Activated T-helper 9 cell treated with anti-CD3 and anti-CD28 coated beads, Interleukin-2, amount 50 U/mL, for 16 hours (primary cell): Measurements from ENCODE around the gene GMDS.

Experiments used
- DNase-seq: peaks from one replicate; pipeline ENCODE4 v3.0.0-alpha.2; 2020; ENCODE audit warnings: low read depth

GMDS gene

DNA sequence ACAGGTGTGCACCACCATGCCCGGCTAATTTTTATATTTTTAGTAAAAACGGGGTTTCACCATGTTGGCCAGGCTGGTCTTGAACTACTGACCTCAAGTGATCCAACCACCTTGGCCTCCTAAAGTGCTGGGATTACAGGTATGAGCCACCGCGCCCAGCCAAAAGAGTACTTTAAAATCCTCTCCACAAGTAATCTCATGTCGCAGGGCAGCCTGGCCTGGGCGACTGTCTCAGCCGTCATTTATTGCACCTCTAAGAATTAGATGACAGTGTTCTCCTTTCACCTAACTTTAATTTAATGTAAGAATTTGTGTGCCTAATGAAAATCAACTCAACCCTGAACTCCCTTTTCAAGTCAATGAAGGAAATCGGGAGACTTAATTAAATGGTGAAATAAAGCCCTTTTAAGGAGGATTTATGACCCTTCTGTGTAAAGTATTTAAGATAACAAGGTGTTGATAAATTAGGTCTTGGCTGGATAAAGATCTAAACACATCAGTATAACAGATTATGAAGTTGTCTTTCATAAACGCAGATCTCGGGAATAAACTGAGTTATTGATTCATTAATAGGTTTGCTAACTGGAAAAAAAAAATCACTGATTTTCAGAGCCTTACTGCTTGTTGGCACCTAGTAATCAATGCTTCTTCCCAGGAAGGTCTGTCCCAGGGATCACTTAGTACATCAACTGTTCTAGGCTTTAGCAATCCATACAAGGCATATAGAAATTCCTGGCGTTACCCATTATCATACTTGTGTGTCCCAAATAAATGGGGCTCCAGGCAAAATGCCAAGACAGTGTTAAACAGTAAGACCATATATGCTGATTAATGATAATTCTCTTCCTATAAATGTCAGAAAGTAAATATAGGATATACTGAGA, 209.3 kb downstream of the GMDS start:
- no peak for DNase-seq

DNA sequence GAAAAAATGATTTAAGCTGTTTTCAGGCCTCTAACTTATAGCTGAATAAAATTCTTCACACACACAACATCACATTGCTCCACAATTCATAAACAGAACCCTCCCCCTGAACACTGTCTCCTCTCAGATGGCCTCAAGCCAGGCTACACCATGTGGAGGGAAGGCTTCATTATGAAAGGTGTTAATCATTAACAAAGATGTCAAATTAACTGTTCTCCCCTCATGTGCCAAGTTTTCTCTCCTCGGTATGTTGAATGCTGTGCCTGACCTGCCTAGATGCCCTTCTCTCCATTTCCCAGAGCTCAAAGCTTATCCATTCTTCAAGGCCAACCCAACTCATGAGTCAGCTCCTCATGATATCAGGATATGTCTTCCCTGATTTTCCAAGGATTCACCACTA, 210.4 kb downstream of the GMDS start:
- DNase-seq: no peak

DNA sequence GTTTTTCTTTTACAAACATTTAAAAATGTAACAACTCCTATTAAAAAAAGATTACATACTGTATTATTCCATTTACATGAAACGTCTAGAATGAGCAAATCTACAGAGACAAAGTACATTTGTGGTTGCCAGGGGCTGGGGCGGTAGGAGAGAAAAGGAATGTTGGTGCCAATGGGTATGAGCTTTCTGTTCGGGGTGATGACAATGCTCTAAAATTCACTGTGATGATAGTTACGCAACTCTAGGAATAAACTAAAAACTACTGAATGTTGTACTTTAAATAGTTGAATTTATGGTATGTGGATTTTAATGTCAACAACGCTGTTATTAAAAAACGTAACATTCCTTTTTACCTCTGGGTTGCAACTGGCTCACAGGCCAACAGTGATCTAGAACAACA, 211.1 kb downstream of the GMDS start:
- DNase-seq: no peak

DNA sequence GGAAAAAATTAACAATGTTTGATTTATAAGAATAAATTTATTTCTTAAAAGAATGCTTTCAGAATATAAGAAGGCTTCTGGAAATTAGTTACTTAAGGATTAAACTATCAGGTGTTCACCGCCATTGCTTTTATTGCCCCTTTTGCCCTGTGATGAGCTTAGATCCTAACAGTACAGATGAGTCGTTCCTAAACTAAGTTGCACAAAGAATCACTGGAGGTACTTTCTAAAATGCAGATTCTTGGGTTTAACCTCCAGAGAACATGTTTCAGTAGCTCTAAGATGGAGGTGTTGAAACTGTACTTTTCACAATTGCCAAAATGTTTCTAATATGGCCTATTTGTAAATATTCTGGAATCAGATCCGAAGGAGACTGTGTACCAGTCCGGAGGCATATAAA, 211.9 kb downstream of the GMDS start:
- DNase-seq: no peak

DNA sequence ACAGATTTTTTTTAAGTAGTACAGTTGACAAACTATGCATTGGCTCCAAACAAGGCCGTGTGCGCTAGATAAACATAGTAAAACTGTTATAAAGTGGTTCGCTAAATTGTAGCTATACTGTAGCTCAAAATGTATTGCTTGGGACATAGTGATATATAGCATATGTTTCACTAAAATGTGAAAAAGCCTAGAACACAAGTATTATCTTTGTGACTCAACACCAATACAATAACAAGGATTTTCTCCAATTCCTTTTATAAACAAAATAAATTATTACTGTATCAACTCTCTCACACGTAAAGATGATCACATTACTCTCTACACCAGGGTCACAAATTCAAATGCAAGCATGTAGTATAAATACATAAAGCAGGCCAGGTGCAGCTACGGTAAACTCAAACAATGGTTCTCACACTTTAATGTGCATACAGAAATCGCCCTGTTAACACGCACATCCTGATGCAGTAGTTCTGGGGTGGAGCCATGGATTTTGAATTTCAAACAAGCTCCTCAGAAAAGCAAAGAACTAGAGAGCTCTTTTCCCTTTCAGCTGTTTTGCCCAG, 214.6 kb downstream of the GMDS start:
- DNase-seq: no peak

DNA sequence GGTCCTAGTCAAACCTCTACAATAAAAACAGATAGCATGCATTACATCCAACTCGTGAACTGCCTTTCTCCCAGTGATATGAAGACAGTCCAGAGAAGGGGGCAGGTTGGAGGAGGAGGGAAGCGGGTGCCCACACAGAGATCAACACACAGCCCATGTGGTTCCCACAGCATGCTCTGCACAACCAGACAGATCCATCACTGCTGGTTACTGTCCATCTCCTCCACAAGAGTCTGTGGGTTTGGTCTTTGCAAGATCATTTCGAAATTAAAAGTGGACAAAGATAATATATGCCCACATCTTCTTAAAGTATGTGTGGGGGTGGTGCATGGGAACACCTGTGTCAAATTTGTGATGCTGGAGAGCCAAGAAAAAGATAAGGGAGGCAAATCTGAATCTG, 215.5 kb downstream of the GMDS start:
- DNase-seq: no peak

DNA sequence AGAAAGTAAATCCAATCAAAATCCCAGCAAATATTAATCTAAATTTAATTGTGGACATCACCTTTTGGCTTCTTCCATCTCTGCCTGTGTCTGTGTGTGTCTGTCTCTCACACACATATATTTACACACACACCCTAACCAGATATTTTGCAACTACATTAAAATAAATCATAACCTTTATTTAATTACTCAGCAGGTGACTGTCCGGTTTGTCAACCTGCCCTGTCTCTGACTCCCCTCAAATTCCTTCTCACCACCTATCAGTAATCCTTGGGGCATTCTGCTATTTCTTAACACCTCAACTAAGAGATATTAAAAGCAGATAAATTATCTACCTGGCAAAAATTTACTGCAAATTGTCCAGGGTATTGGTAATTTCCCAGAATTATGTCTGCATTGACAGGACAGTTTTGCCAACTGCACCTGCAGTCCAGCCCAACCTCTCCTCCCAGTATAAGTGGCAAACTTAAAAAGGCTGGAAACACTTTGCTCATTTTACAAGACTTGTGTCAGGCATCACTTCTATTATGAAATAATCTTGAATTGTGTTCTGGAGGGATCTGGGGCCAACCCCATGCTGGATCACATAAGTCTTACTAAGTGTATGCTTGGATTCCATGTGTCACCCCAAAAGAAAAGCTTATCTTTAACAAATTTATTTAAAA, 216.1 kb downstream of the GMDS start:
- no peak for DNase-seq

DNA sequence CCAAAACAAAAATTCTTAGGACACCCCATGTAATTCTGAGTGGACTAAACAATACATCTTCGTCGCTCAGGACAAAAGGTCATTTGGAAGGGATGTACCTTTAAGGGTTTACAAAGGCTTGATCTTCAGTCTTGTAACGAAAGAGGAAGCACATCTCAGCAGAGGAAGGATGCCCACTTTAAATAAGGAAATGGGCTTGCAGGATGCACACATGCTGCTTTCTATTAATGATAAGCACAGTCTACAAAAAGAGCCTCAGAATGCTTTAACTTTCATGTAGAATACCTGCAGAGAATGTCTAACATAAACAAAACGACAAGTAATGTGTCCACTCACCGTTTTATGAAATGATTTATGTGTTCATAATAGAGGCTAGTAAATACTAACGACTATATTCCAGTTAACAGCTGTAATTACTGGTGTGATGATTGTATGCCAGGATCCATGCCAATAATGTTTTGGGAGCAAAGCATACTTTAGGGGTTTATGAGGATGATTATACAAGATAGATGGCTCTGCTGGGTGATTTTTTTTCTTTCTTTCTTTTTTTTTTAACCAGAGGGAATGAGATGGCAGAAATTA, 216.9 kb downstream of the GMDS start:
- no peak for DNase-seq

DNA sequence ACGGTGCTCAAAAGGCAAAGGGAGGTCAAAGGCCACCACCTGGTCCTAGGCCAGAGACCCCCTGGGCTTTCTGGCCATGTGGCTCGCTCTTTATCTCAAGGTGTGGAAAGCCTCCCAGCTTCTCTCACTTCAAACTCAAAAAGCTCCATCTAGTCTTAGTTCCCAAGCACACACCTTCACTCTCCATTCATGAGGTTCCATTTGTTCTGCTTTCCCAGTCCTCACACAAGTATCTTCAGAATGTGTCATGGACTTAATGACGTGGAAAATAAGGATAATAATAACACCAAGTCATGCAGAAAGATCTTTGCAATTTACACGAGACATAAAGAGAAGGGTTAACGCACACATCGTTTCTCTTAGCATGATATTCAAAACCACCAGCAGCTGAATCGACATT, 219.3 kb downstream of the GMDS start:
- no peak for DNase-seq

DNA sequence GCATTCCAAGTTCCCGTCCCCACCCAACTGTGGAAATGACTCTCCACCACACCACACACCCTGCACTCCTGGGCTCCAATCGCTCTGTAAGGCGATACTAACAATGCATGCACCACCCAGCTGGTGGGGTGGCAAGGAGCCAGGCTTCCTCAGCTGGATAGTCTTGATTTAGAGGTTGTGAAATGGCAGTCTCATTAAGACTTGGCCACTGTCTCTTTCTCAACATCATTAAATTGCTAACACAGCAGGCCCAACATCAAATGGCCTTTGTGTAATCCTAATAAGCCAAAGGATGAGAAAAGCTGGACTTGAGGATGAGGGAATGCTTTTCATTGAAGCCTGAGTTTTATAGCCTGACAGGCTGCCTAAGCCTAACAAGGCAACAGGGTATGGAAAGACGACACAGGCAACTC, 223.7 kb downstream of the GMDS start:
- DNase-seq: no peak

DNA sequence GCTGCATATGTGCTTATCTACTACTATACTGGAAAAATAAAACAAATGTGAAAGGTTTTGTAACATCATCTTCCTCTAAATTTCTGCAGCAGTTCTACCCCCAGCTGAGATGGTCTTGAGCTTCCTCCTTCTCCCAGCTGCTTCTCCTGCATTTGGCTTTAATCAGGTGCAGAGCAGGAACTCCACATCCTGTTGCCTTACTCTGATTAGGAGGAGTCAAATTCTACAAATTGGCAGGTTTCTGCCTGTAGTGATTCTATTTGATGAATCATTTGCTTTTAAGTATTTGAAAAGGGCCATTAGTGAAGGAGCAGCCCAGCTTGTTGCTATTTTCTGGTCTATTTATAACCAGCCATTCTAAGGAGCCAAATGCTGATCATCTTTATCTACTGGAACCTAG, 224.5 kb downstream of the GMDS start:
- no peak for DNase-seq

DNA sequence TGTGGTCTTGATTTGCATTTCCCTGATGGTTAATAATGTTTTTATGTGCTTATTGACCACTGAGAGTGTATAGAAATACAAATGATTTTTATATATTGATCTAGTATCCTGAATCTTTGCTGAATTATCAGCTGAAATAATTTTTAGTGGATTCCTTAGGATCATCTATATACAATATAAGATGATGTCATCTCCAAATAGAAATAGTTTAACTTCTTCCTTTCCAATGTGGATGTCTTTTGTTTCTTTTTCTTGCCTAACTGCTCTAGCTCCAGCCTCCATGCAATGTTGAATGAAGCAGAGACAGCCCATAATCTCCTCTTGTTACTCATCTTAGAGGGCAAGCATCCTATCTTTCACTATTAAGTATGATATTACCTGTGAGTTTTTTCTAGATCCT, 226.4 kb downstream of the GMDS start:
- no peak for DNase-seq

DNA sequence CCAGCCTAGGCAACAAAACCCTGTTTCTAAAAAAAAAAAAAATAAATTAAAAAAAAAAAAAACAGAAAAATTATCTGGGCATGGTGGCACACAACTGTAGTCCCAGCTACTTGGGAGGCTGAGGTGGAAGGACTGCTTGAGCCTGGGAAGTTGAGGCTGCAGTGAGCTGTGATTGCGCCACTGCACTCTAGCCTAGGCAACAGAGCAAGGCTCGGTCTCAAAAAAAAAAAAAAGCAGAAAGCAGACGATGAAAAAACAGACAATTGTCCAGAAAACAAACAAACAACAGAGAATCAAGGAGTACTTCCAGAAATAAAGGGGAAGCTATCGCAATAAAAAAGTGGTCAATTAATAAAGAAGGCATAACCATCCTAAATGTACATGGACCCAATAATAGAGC, 229.4 kb downstream of the GMDS start:
- no peak for DNase-seq

DNA sequence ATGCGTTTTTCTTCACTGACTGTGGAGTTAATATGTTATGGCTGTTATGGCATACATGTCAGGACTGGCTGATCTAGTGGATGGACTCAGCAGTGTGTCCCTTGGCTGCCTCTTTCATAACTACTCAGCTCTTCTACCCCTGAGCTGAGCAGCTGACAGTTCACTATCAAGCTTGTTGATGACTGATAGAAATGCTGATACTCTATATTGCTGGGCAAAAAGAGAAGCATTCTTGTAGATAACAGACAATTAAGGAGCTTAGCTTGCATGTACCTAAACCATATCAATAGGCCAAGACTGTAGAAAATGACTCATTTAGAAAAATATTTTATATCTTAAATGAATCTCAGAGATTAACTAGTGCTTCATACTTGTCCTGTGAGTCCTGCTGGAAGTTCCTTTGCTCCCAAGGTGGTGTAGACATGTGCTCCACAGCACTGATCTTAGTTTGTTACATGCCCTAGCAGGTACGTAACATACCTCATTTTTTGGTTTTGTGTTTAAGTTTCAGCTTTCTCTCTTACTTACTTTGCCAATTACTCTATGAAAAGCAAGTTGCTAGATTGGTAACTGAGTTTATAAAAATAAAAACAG, 236.9 kb downstream of the GMDS start:
- DNase-seq: no peak

DNA sequence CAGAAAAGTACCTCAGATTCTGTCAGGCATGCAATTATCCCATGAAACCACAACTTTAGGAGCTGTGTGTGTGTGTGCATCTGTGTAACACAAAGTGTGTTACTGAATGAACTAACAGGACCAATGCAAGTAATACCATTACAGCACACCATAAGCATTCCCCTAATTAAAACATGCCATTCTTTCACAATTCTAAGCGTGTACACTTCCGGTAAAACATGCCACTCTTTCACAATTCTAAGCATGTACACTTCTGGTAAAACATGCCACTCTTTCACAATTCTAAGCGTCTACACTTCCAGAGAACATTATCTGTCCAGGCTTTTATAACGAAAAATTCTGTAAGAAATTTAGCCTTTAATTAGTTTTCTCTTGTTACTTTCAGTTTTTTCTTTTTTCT, 238.2 kb downstream of the GMDS start:
- DNase-seq: no peak

DNA sequence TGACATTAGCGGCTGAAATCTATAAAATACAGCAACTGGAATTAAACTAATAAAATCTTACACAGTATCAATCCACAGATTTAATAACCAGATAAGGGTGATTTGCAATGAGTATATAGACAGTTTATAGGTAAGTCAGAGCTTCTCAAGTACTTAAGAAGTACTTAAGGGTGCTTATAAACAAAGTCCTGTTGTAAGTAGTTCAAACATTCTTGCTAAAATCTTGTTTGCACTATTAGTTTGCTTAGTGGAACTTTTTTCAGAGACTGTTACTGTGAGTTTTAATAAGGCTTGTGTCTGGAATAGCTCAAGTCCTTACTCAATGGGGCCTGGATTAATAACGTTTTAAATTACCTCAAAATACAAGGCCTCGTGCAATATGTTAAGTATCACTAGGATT, 240.5 kb downstream of the GMDS start:
- DNase-seq: no peak

DNA sequence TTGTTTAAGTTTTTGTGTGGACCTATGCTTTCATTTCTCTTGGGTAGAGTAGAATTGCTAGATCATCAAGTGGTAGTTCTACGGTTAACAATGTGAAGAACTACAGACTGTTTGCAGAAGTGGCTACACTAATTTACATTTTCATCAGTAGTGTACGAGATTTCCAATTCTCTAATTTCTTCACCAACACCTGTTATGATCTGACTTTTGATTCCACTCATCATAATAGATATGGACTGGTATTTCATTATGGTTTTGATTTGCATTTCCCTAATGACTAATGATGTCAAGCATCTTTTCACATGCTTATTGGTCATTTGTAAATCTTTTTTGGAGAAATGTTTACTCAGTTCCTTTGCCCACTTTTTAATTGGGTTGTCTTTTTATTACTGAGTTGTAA, 244.4 kb downstream of the GMDS start:
- no peak for DNase-seq

DNA sequence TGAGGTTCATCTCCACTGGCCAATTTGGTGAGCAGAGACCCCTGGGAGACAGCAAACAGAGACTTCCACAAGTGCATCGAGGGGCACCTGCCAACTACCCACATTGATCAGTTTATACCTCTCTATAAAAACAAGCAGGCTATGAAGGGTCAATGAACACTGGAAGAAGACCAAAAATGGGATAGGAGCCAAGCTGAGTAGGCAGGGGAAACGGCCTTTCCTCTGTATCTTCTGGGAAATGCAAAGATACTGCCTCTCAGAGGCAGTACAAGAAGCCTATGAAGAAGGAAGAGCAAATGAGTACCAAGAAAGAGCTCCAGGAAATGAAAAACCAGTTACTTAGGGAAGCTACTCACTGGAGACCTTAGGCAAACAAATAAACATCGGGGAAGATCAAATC, 247.7 kb downstream of the GMDS start:
- DNase-seq: no peak

DNA sequence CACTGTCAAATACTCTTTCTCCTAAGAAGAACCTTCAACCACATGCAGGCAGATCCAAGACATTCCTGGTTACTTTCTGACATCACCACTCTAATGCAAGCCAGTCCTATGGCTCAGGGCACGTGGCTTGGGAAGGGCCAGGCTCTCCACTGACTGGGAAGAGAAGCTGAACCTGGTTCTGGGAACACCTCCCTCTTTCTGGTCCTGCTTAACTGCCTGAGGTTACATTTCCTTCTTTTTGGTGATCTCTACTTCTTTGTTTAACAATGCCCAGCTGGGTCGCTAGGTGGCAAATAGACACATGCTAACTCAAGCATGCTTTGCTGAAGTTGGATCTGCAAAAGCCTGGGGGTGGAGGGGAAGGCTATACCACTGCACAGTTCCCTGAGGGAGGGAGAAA, 249.8 kb downstream of the GMDS start:
- no peak for DNase-seq

DNA sequence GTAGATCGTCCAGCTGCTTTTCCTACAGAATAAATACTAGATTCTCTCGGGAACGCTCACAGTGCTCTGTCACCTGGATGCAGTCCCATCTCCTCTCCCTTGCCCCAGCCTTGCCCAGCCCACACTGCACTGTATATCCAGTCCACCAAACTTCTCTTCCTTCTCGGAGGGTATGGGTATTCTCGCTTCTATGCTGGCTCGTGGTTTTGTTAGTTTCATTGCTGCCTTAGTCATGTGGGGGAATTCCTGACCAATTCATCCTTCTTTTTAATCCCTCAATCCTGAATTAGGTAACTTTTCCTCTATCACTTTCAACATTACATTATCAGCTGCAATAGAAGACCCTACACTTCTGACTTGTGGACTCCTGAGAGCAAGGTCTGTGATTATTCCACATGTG, 252.4 kb downstream of the GMDS start:
- no peak for DNase-seq

DNA sequence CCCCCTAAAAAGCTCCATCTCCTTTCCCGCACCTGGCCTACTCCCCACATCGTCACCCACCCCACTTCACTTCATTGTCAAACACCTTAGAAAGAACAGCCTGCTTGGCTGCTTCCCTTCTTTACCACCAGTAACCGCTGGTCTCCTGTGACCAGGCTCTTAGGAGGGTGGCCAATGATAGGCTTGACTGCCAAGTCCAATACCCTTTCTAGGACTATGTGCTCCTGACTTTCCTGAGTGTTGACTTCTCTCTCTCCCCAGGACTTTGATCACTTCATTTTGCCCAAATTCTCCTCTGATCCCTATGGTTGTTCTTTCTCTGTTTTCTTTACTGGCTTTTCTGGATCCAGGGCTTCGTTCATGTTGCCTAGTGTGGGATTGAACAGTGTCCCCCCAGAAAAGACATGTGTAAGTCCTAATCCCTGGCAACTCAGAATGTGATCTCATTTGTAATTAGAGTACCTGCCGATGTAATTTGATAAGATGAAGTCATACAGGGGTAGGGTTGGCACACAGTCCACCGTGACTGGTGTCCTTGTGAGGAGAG, 254.0 kb downstream of the GMDS start:
- DNase-seq: no peak

DNA sequence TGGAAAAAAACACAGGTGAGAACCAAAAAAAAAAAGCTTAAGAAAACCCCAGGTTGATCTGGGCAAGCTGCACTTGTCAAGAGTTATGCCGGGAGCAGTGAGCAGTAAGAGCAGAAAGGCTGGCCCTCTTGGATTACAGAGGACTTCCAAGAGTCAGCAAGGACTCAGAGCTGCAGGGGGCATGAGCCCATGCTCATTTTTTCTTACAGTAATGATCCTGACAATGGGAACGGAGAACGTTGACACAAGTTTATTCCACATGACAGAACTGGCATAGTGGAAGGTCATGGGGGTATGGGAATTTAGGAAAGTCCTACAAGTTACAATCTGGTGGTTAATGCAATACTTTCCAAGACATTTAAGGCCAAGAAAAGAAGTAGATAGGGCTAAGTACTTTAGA, 256.6 kb downstream of the GMDS start:
- DNase-seq: no peak
